Measurements from ENCODE around the gene DPYSL4. TPM values are rescaled to one million over a fixed set of nuclear protein-coding genes. Genes with fewer than 3 reads are reported as not detected.
A peak's percentile ranks its signal among the peaks of the same experiment; 100 is the strongest.

Gene DPYSL4
- total and polyA plus RNA-seq, 7 donors, result 0.30 to 1.4 (median 0.82) TPM

GRCh38 chr10:132201111-132201969 lies 14.6 kb downstream of the DPYSL4 start:
- Histone ChIP-seq H3K27me3 (ENCODE audit: insufficient read depth in 3 of 3, low read length in 2 of 3) (no peaks in the 10 kb centered on the region), H3K4me3 (no peak overlapping the region), H3K36me3 (ENCODE audit: insufficient read depth in 1 of 2, low read depth in 1 of 2) (no peaks in the 10 kb centered on the region), H3K4me1 (no peaks in the 10 kb centered on the region), H3K9me3 (no peaks in the 10 kb centered on the region), H3K27ac (no peak overlapping the region)
- peak; percentile 7 to 39 for DNase-seq
- no peak for ATAC-seq
- TF ChIP-seq, protein P1, sequence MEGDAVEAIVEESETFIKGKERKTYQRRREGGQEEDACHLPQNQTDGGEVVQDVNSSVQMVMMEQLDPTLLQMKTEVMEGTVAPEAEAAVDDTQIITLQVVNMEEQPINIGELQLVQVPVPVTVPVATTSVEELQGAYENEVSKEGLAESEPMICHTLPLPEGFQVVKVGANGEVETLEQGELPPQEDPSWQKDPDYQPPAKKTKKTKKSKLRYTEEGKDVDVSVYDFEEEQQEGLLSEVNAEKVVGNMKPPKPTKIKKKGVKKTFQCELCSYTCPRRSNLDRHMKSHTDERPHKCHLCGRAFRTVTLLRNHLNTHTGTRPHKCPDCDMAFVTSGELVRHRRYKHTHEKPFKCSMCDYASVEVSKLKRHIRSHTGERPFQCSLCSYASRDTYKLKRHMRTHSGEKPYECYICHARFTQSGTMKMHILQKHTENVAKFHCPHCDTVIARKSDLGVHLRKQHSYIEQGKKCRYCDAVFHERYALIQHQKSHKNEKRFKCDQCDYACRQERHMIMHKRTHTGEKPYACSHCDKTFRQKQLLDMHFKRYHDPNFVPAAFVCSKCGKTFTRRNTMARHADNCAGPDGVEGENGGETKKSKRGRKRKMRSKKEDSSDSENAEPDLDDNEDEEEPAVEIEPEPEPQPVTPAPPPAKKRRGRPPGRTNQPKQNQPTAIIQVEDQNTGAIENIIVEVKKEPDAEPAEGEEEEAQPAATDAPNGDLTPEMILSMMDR (IDR thresholded peaks at IDR 0.05), result no peak
- intact Hi-C loops (cut with DNase I), result no loop called here
- 84 to 87% (median 85%) methylated on average over 35 of the region's 35 CpGs for WGBS, 3 donors

DNA sequence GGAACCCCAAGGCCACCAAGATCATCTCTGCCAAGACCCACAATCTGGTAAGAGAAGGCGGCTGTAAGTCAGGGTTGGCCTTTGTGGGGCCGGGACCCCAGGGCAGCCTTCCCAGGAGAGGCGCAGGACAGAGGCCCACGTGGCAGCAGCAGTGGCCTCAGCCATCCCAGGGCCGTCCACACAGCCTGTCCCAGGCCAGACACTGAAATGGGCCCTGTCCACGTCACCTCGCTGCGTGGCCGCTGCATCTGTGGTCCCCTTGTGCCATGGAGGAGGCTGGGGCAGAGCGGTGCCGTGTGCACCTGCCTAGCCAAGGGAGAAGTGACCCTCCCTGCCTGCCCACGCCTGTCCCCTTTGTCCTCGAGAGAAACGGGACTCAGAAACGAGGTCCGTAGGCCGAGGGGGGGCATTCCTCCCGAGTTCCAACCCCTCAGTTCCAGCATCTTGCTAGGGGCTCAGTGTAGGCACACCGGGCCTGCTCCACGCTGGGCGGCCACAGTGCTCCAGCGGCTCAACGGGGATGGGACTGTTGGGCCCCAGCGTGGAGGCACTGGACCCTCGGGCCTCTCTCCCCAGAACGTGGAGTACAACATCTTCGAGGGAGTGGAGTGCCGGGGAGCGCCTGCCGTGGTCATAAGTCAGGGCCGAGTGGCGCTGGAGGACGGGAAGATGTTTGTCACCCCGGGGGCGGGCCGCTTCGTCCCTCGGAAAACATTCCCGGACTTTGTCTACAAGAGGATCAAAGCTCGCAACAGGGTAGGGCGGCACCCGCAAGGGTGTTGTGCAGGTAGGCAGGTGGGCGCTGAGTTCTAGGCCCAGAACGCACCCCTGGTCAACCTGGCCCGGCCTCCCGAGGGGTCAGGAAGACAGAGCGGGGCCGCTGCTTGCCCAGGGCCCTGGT lies 15.6 kb downstream of the DPYSL4 start:
- no peak for DNase-seq
- Histone ChIP-seq H3K4me3 (no peak overlapping the region), H3K36me3 (ENCODE audit: insufficient read depth in 1 of 2, low read depth in 1 of 2) (no peaks in the 10 kb centered on the region), H3K4me1 (no peaks in the 10 kb centered on the region), H3K27ac (no peak overlapping the region), H3K9me3 (no peaks in the 10 kb centered on the region), H3K27me3 (ENCODE audit: insufficient read depth in 3 of 3, low read length in 2 of 3) (no peaks in the 10 kb centered on the region)
- no peak for ATAC-seq
- TF ChIP-seq, protein P1 (IDR thresholded peaks at IDR 0.05), result no peak
- 87 to 91% (median 91%) methylated on average over 48 of the region's 48 CpGs for WGBS, 3 donors
- intact Hi-C loops (cut with DNase I), result no loop called here

GRCh38 chr10:132203256-132204077 lies 16.7 kb downstream of the DPYSL4 start:
- no peaks in the 10 kb centered on the region for H3K36me3 ChIP-seq (ENCODE audit: insufficient read depth in 1 of 2, low read depth in 1 of 2)

More at GRCh38 chr10:132203256-132204077, 16.7 kb downstream of the DPYSL4 start:
- TF ChIP-seq, protein P1 (IDR thresholded peaks at IDR 0.05), result no peak
- 86 to 91% (median 86%) methylated on average over 24 to 34 of the region's 34 CpGs for WGBS, 3 donors
- no peaks in the 10 kb centered on the region for H3K27me3 ChIP-seq (ENCODE audit: insufficient read depth in 3 of 3, low read length in 2 of 3)
- H3K4me1 ChIP-seq, result no peaks in the 10 kb centered on the region
- intact Hi-C loops (cut with DNase I), result no loop called here
- H3K27ac ChIP-seq, result no peak overlapping the region
- no peak overlapping the region for H3K4me3 ChIP-seq
- no peak for ATAC-seq
- DNase-seq, result peak in 1 of 2 donors; percentile 9
- H3K9me3 ChIP-seq, result no peaks in the 10 kb centered on the region
